CD4-positive, alpha-beta T cell treated with Interleukin-2 at 100 ng/mL for 4 hours (primary cell): ENCODE measurements around the gene KLHL36.
"Not testable (repeated sequence)": the region's sequence is repeated elsewhere in the genome, so short reads cannot be mapped to it uniquely, and the experiment has no call there.

Source experiments
- DNase-seq: peaks from one replicate; pipeline ENCODE4 v3.0.0-alpha.2; 2020; ENCODE audit warnings: low spot score

Gene KLHL36

DNA sequence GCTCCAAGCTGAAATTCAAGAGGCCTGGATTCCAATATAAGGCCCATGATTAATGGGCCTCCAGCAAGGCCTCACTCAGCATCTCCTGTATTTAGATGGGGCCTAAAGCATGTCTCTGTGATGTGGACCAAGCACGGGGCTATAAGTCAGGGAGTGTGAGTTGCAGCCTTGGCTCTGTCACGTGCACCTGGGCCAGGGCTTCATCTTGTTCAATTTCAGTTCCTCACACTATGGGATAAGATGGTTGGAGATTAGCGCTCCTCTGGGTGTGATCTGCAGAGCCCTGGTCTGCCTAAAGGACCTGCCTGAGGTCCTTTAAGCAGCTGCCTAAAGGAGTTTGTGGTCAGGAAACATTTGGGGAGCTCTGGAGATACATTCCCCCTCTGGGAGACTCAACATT lies 25.2 kb downstream of the KLHL36 start:
- DNase-seq = no peak

DNA sequence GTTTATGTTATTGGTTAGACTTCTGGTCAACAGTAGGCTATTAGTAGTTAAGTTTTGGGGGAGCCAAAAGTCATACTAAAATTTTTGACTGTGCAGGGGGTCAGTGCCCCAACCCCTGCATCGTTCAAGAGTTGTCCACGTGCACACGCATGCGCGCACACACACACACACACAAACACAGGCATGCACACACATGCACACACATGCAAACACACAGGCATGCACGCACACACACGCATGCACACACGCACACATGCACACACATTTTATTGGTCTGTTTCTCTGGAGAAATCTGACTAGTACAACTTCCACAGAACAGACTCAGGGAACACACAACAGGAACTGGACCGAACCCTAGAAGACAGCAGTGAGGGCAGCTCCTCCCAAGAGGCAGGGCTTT lies 27.1 kb downstream of the KLHL36 start:
- DNase-seq = no peak

DNA sequence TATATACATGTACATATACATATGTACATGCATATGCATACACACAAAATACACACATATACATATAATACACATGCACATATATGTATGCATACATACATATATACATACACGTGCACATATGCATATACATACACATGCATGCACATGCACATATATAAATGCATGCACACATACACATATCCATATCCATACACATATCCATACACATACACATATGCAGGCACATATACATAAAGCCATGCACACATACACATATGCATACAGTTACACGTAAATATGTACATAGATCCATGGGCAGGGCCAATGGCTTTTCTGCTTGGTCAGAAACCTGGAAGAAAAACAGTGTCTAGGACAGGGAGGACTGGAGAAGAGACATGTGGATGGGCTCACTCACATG lies 27.6 kb downstream of the KLHL36 start:
- no peak for DNase-seq

DNA sequence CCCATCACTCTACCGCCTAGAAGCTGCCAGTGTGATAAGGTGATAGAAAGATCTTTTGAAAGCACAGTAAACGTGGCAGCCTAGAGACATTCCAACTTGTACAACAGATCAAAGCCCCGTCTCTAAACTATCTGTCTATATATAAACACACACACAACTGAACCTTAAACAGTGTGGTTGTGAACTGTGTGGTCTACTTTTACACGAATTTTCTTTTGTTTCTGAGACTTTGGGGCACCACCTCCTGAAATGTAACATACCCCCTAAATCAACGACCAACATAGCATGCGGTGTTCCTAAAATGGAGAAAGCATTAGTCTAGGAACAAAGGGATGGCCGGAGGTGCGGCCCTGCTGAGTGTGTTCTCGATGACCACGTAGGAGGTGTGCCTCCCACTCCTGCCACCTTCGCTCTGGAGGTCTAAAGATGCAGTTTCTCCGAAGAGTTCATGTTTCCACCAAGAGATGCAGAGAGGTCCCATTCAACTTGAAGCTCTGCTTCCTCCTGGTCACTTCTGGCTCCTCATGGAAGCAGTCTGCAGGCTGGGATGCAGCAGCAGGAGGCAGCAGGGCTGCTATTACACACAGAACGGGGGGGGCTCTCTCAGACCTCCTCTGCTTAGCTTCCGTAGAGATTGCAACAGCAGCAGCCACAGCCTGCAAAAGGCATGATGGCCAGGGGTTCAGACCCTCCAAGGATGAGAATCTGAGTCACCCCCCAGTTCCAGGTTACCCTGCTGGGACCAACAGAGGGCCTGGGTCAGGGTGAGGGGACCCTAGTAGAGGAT lies 28.9 kb downstream of the KLHL36 start:
- DNase-seq = no peak

DNA sequence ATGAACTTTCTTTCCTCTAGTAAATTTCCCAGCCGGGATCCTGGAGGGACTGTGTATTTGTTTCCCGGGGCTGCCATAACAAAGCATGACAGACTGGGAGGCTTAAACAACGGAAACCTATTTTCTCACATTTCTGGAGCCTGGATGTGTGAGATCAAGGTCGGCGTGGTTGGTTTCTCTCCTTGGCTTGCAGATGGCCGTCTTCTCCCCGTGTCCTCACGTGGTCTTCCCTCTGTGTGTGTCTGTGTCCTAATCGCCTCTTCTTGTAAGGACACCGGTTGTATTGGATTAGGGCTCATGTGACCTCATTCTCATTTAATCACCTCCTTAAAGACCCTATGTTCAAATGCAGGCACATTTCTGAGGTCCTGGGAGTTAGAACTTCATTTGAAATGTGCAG lies 29.5 kb downstream of the KLHL36 start:
- DNase-seq = no peak

DNA sequence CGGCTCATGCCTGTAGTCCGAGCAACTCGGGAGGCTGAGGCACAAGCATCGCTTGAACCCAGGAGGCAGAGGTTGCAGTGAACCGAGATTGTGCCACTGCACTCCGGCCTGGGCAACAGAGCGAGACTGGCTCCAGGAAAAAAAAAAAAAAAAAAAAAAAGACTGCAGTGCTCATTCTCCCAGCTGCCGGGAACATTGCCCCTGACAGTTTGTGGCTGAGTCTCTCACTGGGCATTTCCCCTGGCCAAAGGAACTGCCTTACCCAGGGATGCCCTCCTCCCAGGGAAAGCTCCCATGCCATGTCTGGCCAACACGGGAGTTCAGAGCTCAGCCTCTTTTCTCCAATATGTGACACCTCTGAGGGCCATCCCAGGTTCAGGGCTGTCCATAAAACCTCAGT lies 30.2 kb downstream of the KLHL36 start:
- no peak for DNase-seq

DNA sequence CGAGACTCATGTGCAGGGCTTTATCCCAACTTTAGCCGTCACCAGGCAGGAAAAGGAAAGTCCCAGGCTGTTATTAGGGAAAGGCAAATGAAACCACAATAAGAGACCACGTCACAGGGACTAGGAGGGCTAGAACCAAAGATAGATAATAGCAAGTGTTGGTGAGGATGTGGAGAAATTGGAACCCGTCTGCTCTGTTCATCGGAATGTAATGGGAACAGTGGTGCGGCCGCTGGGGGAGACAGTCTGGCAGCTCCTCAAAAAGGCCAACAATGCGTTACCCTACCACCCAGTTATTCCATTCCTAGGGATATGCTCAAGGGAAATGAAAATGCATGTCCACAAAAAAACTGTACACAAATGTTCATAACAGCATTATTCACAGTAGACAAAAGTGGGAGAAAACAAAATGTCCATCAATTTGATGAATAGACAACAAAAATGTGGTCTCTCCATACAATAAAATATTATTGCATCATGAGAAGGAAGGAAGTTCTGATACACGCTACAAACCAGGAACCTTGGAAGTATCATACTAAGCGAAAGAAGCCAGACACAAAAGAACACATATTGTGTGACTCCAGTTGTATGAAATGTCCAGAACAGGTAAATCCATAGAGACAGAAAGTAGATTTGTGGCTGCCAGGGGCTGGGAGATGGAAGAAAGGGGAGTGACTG lies 32.0 kb downstream of the KLHL36 start:
- DNase-seq = no peak

DNA sequence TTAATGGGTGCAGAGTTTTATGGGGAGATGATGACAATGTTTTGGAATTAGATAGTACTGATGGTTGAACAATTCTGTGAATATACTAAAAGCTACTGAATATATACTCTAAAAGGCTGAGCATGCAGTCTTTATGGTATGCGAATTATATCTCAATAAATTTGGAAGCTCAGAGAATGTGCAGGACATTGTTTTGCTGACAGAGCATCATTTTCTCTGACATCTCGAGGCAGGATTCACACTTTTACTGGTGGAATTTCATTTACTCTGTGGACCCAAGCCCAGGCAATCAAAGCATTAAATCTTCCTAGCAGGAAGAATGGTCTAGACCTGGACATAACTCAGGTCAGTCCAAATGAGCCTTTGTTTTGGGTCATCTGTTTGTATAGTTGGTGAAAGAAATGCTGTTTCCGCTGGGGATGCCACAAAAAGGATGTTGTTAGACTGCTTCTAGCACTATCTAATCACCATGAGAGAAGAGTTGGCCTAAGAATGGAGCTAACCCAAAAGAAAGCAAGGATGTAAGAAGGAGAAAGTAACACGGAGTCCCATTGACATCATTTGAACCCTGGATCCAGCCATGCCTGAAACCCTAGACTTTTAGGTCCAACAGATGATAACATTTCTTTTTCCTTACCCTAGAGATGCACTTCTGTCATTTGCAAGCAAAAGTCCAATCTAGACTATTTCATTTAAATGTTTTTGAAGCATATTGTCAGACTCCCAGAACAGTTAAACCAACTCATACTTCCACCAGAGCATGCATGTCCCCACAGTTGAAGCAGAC lies 32.7 kb downstream of the KLHL36 start:
- no peak for DNase-seq

DNA sequence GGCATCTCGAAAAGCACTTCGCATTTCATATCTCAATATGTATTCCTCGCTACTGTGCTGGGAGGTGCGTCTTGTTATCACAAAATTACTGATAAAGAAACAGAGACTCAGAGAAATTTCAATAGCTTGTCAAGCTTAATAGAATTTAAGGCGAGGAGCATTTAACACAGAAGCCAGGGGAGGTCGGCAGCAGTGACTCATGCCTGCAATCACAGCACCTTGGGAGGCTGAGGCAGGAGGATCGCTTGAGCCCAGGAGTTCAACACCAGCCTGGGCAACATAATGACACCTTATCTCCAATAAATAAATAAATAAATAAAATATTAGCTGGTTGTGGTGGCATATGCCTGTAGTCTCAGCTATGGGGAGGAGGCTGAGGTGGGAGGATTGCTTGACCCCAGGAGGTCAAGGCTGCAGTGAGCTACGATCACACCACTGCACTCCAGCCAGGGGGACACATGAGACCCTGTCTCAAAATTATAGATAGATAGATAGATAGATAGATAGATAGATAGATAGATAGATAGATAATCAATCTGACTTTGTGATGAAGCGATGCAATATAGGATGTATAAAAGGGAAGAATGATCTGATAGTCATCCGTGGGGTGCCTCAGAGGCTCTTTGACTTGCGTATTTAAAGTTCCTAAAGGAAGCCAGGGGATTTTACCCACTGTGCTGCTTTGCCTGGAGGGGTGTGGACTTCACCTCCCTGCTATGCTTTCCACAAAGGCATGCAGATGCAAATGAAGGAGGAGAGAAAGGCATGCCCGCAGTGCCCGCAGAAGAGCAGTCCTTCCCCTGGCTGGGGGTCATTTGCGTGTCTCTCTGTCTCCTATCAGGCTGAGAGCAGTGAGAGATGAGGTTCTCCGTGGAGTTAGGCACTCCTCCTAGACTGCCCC lies 35.6 kb downstream of the KLHL36 start:
- no peak for DNase-seq

DNA sequence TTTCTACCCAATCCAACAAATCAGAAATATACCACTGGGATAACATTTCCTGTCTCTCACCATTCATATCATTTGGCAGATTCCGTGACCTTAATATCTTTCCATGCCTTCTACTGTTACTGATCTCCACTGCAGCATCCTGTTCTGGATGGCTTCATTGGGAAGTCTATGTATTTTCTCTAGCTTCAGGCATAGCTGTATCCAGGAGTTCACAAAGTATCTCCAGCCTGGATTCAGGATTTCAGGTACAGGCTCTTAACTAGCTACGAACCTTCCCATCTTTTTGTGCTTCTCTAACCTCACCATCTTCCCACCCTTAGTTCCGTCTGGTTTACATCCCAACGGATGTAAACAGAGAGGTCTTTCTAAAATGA lies 36.3 kb downstream of the KLHL36 start:
- no peak for DNase-seq

DNA sequence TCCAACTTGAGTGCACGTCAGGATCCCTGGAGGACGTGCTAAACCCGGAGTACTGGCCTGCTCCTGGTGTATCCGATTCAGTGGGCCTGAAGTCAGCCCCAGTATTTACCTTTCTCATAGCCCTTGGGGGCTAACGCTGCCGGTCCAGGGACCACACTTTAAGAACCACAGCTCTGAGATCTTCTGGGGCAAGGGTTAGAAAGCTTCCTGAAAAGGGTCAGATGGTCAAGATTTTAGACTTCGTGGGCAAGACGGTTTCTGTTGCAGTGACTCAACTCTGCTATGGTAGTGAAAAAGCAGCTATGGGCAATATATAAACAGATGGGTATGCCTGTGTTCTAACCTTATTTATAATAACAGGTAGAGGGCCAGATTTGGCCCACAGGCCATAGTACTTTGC lies 36.9 kb downstream of the KLHL36 start:
- DNase-seq = no peak

DNA sequence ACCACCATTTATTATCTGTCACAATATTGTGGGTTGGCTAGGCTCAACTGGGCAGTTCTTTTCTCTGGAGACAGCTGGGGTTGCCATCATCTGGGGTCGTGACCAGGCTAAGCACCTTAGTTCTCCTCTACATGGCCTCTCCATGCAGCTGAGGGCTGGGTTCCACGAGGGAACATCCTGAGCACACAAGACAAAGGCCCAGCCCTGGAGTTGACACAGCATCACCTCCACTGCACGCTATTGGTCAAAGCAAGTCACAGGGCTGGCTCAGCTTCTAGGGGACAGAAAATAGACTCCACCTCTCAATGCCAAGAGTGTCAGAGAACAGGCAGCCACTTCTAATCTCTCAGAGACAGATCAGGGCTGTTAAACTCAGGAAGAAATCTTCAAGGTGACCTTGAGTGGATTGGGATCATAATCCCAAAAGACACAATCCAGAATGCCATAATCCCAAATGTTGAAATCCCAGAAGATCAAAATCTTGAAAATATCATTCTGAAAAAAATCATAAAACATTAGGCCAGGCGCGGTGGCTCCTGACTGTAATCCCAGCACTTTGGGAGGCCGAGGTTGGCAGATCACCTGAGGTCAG lies 38.5 kb downstream of the KLHL36 start:
- no peak for DNase-seq

DNA sequence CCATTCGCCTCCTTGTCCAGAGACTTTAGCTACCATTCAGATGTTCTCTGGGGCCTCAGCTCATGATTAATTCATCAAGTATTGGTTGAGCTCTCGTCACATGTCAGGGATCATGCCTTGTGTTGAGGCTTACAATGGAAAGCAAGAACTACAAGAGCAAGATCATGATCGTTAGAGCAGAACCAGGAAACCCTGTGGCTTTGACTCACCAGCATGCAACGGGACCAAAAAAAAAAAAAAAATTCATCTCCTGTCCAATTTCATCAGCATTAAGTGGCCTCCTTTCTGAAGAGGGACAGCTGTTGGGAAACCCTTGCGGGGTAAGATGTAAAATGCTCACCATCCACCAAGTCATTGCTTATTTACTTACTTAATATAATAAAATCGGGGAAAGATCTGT lies 39.4 kb downstream of the KLHL36 start:
- no peak for DNase-seq

DNA sequence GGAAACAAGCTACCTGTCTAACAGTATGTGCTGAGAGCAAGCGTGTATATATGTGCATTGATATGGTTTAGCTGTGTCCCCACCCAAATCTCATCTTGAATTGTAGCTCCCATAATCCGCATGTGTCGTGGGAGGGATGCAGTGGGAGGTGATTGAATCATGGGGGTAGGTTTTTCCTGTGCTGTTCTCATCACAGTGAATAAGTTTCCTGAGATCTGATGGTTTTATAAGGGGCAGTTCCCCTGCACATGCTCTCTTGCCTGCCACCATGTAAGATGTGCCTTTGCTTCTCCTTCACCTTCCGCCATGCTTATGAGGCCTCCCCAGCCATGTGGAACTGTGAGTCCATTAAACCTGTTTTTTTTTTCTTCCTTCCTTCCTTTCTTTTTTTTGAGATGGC lies 39.9 kb downstream of the KLHL36 start:
- not testable (repeated sequence) for DNase-seq

DNA sequence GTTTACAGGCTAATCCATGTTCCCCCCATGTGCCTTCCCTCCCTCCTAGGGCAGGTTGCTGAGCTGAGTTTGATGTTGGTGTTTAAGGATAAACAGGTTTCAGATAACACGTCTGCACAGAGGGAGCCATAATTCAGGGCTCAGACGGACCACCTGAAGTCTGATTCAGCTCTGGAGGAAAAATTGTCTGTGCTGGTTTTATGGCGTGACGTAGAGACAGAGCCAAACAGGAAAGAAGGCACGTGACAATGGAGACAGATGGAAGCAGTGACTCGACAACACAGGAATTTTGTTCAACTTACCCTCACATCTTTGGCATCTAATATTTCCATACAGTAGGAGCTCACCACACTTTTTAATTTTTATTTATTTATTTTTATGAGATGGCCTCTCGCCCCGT lies 40.8 kb downstream of the KLHL36 start:
- DNase-seq = no peak

DNA sequence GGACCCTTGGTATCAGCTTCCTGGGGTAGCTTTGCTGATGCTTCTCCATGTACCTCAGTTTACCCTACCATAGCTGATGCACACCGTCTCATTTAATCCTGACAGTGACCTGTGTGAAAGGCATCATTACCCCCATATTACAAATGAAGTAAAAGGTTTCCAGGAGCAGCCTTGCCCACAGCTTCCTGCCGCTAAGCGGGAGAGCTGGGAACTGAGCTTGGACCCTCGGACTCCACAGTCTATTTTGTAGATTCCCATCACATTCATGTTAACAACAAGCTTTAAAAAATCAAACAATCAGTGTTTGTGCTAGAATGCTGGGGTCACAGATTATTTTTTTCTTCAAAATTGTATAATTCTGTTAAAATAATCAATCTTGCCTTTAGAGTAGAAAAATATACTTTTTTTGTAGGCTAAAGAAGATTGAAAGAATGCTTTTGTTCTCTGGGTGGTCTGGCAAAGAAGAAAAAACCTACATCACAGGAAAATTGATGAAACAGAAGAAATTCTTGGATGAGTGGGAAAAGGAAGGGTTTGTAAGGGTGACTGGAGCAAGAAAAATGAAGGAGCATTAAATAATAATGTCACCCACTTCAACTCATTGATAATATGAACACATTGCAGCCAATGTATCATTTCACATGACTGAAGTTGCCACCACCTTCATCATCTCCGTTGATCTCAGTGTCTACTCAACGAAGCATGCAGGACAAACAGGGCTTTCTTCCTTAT lies 41.9 kb downstream of the KLHL36 start:
- no peak for DNase-seq

DNA sequence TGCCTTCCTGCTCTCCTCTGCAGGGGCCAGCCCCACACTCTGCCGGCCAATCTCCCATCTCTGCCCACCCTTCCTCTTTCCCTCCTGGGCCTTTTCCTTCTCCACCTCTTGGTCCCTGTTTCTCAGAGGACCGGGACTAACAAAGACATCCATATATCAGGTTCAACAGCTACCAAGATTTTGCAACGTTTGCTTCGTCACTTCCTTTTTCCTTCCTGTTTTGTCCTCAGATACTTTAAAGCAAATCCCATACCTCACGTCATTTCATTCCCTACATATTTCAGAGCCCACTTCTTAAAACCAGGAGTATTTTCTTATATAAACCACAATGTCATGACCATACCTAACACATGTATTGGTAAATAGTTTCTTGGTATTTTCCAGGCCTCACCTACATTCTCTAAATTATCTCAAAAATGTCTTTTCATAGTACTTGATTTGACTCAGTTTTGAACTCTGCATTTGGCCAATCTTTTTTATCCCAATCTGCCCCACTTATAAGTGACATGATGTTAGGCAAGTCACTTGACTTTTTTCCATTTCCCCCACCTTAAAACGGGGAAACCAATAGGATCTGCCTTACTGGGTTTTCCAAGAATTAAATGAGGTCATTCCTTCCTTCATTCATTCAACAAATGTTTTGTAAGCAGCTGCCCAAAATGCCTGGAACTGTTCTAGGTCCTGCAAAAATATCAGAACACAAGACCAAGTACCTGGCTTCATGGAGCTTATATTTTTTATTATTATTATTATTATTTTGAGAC lies 44.3 kb downstream of the KLHL36 start:
- no peak for DNase-seq

DNA sequence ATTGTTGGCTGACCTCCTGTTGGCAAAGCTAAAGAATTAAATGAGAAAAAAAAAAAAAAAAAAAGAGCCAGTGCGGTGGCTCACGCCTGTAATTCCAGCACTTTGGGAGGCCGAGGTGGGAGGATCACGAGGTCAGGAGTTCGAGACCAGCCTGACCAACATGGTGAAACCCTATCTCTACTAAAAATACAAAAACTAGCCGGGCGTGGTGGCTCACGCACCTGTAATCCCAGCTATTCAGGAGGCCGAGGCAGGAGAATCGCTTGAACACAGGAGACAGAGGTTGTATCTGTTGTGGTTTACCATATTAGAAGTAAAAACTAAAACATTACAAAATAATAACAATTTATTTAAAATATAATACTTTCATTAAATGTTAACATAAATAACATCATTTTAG lies 45.6 kb downstream of the KLHL36 start:
- DNase-seq = not testable (repeated sequence)

DNA sequence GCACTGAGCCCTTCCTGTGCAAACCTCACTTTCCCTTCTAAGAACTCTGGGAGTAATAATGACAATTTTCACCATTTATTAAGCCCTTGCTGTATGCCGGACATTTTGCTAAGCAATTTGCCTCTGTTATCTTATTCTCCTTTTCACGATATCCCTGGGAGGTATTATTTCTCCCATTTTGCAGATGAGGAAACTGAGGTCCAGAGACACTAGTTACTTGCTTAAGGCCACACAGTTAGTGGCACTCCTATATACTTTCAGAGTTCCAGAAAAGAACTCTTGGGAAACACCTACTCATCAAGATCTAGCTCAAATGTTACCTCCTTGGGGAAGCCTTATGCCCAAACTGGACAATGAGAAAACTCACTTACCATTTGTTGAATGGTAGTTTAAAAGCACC lies 46.7 kb downstream of the KLHL36 start:
- no peak for DNase-seq

DNA sequence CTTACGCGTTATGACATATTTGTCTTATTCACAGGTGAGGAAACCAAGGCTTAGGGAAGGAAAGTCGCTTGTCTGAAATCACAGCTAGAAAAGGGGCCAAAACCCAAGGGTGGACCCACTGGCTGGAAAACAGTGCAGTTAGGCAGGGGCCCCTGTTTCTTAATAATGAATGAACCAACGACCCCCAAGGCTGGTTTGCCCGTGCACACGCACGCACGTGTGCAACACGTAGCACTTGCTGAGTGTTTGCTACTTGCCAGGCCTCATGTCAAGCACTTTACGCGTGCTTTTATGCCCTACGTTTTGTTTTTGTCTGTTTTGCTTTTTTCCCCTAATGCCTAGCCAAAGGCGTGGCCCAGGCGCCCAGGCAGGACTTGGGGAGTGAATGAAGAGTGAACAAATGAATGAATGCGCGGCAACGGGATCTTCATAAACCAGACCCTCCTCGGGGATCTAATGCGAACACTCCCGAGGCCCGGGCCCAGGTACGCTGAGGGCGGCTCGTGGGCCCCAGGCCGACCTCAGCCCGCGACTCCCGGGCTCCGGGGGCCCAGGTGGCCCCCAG lies 50.9 kb downstream of the KLHL36 start:
- no peak for DNase-seq
